GM23338 (cell line): ENCODE data around the gene ISG15. TPM values are rescaled to one million over a fixed set of nuclear protein-coding genes. Genes with fewer than 3 reads are reported as not detected.
"Not testable (repeated sequence)": the region's sequence is repeated elsewhere in the genome, so short reads cannot be mapped to it uniquely, and the experiment has no call there.

Source experiments
- ATAC-seq: fragments of 200-7000 bp; cut with Tn5 transposase; 3 replicates; pipeline ENCODE4 v1.9.1; 2020
- DNase-seq: peaks from one replicate; pipeline ENCODE4 v3.0.0-alpha.2; 2015; ENCODE audit warnings: low spot score
- H2AFZ ChIP-seq: fragments of 200-600 bp; sonication (generic); 2 replicates; pipeline ENCODE4 v1.8.0; 2016; ENCODE audit warnings: antibody characterized with exemption, mild to moderate bottlenecking, moderate library complexity
- H3F3A ChIP-seq: fragments of 200-600 bp; sonication (generic); replicated peaks from 2 replicates; pipeline ENCODE4 v1.8.0; 2017; ENCODE audit warnings: antibody characterized with exemption, mixed run types, low read depth
- H3K27ac ChIP-seq: fragments of 200-600 bp; sonication (generic); 2 replicates; pipeline ENCODE4 v1.6.1; 2016; ENCODE audit warnings: low read depth
- H3K27me3 ChIP-seq: fragments of 200-600 bp; sonication (generic); 2 replicates; pipeline ENCODE4 v1.8.0; 2016; ENCODE audit warnings: mild to moderate bottlenecking, mixed run types, moderate library complexity; ENCODE audit not compliant: insufficient read depth
- H3K36me3 ChIP-seq: fragments of 200-600 bp; sonication (generic); 2 replicates; pipeline ENCODE4 v1.8.0; 2016; ENCODE audit warnings: mild to moderate bottlenecking; ENCODE audit not compliant: insufficient read depth
- H3K4me1 ChIP-seq: fragments of 200-600 bp; sonication (generic); 2 replicates; pipeline ENCODE4 v1.8.0; 2016; ENCODE audit warnings: mild to moderate bottlenecking, moderate library complexity; ENCODE audit not compliant: insufficient read depth
- H3K4me2 ChIP-seq: fragments of 200-600 bp; sonication (generic); 2 replicates; pipeline ENCODE4 v1.7.1; 2017; ENCODE audit warnings: mixed run types
- H3K4me3 ChIP-seq: fragments of 200-600 bp; sonication (generic); 2 replicates; pipeline ENCODE4 v1.6.1; 2016; ENCODE audit warnings: mixed run types
- H3K79me2 ChIP-seq: fragments of 200-600 bp; sonication (generic); replicated peaks from 2 replicates; pipeline ENCODE4 v1.8.0; 2017; ENCODE audit warnings: mild to moderate bottlenecking; ENCODE audit not compliant: insufficient read depth
- H3K9me2 ChIP-seq: fragments of 200-600 bp; sonication (generic); 2 replicates; pipeline ENCODE4 v1.8.0; 2017; ENCODE audit not compliant: insufficient read depth
- H4K20me1 ChIP-seq: fragments of 200-600 bp; sonication (generic); replicated peaks from 2 replicates; pipeline ENCODE4 v1.8.0; 2017; ENCODE audit warnings: mild to moderate bottlenecking; ENCODE audit not compliant: insufficient read depth
- H3K27ac Mint-ChIP-seq: 2 replicates; pipeline ENCODE4 v1.8.0; 2020; ENCODE audit warnings: inconsistent platforms, mild to moderate bottlenecking, moderate library complexity, mixed read lengths
- H3K27me3 Mint-ChIP-seq: 3 replicates; pipeline ENCODE4 v1.8.0; 2022; ENCODE audit warnings: low read depth, mild to moderate bottlenecking, moderate library complexity, mixed read lengths, inconsistent platforms; ENCODE audit not compliant: insufficient read depth, poor library complexity
- H3K36me3 Mint-ChIP-seq: 3 replicates; pipeline ENCODE4 v1.8.0; 2021; ENCODE audit warnings: low read depth, mild to moderate bottlenecking, inconsistent platforms, moderate library complexity, mixed read lengths
- H3K4me1 Mint-ChIP-seq: 3 replicates; pipeline ENCODE4 v1.8.0; 2020; ENCODE audit warnings: mild to moderate bottlenecking, inconsistent platforms, mixed read lengths
- H3K4me3 Mint-ChIP-seq: 3 replicates; pipeline ENCODE4 v1.8.0; 2021; ENCODE audit warnings: moderate library complexity, mild to moderate bottlenecking, inconsistent platforms, mixed read lengths
- H3K9me3 Mint-ChIP-seq: 3 replicates; pipeline ENCODE4 v1.8.0; 2020; ENCODE audit warnings: moderate library complexity, mild to moderate bottlenecking, inconsistent platforms, mixed read lengths
- EZH2 ChIP-seq: fragments of 200-600 bp; sonication (generic); IDR thresholded peaks from one replicate; pipeline ENCODE4 v1.8.0; 2017; ENCODE audit warnings: antibody characterized with exemption, mild to moderate bottlenecking, low read depth; ENCODE audit not compliant: unreplicated experiment
- NANOG ChIP-seq: IDR thresholded peaks from 2 replicates; pipeline ENCODE4 v1.6.1; 2016; ENCODE audit warnings: antibody characterized with exemption, borderline replicate concordance
- STAT1 ChIP-seq: IDR thresholded peaks from one replicate; pipeline ENCODE4 v1.6.1; 2016; ENCODE audit warnings: antibody characterized with exemption; ENCODE audit not compliant: unreplicated experiment
- polyA plus RNA-seq: library from polyadenylated mRNA; unstranded; fragments of >200 nt; fragmentation: Nextera tagmentation; extraction: Ambion mirVana; gene quantifications from 2 replicates; pipeline ENCODE4 v1.2.1, GENCODE V29; 2016
- total RNA-seq: library from RNA; depleted of rRNA; stranded (reverse); fragments of >200 nt; shearing (Covaris generic); gene quantifications from 2 replicates; pipeline ENCODE4 v1.2.3, GENCODE V29; 2014
- TF ChIP-seq, protein P1 (sequence below): fragments of 250-450 bp; sonication (Bioruptor Pico); IDR thresholded peaks from 2 replicates; pipeline ENCODE4 v1.5.0; 2020; ENCODE audit warnings: mild to moderate bottlenecking, moderate library complexity
- TF ChIP-seq, protein P2 (sequence below), 2 experiments: fragments of 200-600 bp in 1 of 2; sonication (generic) in 1 of 2; conservative IDR thresholded peaks; 2 replicates each; pipeline versions ENCODE4 v1.5.1 to v1.6.1; 2016 to 2017; ENCODE audit warnings: antibody characterized with exemption in 2 of 2, low read depth in 2 of 2, mild to moderate bottlenecking in 2 of 2, moderate library complexity in 1 of 2

ISG15 gene
- total and polyA plus RNA-seq, 2 experiments from 2014 or later, result 52.9 to 101 TPM

DNA sequence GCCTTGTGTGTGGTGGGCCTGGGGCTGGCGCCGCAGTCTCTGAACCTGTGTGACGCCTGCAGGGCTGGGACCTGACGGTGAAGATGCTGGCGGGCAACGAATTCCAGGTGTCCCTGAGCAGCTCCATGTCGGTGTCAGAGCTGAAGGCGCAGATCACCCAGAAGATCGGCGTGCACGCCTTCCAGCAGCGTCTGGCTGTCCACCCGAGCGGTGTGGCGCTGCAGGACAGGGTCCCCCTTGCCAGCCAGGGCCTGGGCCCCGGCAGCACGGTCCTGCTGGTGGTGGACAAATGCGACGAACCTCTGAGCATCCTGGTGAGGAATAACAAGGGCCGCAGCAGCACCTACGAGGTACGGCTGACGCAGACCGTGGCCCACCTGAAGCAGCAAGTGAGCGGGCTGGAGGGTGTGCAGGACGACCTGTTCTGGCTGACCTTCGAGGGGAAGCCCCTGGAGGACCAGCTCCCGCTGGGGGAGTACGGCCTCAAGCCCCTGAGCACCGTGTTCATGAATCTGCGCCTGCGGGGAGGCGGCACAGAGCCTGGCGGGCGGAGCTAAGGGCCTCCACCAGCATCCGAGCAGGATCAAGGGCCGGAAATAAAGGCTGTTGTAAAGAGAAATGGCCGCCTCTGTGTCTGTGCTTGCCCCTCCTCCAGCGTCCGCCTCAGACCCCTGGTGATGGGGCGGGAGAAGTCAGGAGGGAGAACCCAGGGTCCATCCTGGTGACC, 788 bp downstream of the ISG15 start (continued):
- TF ChIP-seq, protein P1, sequence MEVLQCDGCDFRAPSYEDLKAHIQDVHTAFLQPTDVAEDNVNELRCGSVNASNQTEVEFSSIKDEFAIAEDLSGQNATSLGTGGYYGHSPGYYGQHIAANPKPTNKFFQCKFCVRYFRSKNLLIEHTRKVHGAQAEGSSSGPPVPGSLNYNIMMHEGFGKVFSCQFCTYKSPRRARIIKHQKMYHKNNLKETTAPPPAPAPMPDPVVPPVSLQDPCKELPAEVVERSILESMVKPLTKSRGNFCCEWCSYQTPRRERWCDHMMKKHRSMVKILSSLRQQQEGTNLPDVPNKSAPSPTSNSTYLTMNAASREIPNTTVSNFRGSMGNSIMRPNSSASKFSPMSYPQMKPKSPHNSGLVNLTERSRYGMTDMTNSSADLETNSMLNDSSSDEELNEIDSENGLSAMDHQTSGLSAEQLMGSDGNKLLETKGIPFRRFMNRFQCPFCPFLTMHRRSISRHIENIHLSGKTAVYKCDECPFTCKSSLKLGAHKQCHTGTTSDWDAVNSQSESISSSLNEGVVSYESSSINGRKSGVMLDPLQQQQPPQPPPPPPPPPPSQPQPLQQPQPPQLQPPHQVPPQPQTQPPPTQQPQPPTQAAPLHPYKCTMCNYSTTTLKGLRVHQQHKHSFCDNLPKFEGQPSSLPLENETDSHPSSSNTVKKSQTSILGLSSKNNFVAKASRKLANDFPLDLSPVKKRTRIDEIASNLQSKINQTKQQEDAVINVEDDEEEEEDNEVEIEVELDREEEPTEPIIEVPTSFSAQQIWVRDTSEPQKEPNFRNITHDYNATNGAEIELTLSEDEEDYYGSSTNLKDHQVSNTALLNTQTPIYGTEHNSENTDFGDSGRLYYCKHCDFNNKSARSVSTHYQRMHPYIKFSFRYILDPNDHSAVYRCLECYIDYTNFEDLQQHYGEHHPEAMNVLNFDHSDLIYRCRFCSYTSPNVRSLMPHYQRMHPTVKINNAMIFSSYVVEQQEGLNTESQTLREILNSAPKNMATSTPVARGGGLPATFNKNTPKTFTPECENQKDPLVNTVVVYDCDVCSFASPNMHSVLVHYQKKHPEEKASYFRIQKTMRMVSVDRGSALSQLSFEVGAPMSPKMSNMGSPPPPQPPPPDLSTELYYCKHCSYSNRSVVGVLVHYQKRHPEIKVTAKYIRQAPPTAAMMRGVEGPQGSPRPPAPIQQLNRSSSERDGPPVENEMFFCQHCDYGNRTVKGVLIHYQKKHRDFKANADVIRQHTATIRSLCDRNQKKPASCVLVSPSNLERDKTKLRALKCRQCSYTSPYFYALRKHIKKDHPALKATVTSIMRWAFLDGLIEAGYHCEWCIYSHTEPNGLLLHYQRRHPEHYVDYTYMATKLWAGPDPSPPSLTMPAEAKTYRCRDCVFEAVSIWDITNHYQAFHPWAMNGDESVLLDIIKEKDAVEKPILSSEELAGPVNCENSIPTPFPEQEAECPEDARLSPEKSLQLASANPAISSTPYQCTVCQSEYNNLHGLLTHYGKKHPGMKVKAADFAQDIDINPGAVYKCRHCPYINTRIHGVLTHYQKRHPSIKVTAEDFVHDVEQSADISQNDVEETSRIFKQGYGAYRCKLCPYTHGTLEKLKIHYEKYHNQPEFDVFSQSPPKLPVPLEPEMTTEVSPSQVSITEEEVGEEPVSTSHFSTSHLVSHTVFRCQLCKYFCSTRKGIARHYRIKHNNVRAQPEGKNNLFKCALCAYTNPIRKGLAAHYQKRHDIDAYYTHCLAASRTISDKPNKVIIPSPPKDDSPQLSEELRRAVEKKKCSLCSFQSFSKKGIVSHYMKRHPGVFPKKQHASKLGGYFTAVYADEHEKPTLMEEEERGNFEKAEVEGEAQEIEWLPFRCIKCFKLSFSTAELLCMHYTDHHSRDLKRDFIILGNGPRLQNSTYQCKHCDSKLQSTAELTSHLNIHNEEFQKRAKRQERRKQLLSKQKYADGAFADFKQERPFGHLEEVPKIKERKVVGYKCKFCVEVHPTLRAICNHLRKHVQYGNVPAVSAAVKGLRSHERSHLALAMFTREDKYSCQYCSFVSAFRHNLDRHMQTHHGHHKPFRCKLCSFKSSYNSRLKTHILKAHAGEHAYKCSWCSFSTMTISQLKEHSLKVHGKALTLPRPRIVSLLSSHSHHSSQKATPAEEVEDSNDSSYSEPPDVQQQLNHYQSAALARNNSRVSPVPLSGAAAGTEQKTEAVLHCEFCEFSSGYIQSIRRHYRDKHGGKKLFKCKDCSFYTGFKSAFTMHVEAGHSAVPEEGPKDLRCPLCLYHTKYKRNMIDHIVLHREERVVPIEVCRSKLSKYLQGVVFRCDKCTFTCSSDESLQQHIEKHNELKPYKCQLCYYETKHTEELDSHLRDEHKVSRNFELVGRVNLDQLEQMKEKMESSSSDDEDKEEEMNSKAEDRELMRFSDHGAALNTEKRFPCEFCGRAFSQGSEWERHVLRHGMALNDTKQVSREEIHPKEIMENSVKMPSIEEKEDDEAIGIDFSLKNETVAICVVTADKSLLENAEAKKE (CRISPR knock-in tag), result no peak
- no peak for TF ChIP-seq EZH2
- TF ChIP-seq NANOG, result no peak

DNA sequence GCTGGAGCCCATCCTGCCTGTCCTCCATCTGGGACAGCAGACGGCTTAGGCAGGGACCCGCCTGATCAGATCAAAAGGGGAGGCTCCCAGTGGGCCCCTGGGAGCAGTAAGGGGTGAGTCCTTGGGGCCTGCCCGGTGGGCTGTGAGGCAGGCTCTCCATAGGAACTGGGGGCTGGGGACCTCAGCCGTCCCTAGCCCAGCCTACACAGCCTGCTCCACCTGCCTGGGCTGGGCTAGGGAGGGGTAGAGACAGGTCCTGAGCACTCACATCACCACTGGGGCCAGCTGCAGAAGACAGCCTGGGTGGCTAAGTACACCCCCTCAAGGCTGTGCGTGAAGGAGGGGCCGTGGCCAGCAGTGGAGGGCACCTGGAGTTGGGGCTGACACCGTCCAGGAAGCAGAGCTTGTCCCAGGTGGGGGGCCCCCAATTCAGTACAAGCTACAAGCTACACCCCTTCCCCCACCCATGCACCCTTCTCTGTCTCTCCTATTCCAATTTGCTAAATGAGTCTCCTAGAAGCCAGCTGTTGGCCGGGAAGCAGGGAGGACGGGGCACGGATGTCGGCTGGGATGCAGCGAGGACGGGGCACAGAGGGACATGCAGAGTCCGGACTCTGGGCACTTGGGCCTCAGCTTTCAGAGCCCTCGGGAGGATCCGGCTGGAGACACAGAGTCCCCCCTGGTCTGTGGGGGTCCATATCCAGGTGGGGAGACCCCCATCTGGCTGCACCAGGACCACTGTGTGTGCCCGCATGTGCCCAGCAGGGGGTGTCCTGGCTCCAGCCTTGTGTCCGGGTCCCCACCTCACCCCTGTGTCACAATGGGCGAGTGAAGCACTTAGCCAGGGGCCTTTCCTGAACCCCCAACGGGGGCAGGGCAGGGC, 1.7 kb downstream of the ISG15 start:
- Histone ChIP-seq H3K4me3 (no peak overlapping the region), H3K27ac (no peak overlapping the region)
- peak; percentile 6 for ATAC-seq

DNA sequence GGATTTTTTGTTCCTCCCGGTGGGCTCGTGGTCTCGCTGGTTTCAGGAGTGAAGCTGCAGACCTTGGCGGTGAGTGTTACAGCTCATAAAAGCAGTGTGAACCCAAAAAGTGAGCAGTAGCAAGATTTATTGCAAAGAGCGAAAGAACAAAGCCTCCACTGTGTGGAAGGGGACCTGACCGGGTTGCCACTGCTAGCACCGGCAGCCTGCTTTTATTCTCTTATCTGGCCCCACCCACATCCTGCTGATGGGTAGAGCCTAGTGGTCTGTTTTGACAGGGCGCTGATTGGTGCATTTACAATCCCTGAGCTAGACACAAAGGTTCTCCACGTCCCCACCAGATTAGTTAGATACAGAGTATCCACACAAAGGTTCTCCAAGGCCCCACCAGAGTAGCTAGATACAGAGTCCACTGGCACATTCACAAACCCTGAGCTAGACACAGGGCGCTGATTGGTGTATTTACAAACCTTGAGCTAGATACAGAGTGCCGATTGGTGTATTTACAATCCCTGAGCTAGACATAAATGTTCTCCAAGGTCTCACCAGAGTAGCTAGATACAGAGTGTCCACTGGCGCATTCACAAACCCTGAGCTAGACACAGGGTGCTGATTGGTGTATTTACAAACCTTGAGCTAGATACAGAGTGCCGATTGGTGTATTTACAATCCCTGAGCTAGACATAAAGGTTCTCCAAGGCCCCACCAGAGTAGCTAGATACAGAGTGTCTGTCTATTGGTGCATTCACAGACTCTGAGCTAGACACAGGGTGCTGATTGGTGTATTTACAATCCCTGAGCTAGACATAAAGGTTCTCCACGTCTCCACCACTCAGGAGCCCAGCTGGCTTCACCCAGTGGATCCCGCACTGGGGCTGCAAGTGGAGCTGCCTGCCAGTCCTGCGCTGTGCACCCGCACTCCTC, 4.4 kb downstream of the ISG15 start:
- not testable (repeated sequence) for ATAC-seq, DNase-seq
- H3K36me3 Mint-ChIP-seq, result peaks cover 11% of the 10 kb centered on the region

More for the DNA sequence above, 1.7 kb downstream of the ISG15 start:
- Histone ChIP-seq H3K27me3 (peaks cover 16% of the 10 kb centered on the region; the same call in 1 of the 2 replicates), H3K4me2 (no peak overlapping the region; the same call in 1 of the 2 replicates), H4K20me1 (no peaks in the 10 kb centered on the region), H2AFZ (no peak overlapping the region), H3F3A (peaks cover 6% of the 10 kb centered on the region), H3K36me3 (no peaks in the 10 kb centered on the region), H3K4me1 (peaks cover 20% of the 10 kb centered on the region), H3K9me2 (no peaks in the 10 kb centered on the region), H3K79me2 (no peaks in the 10 kb centered on the region)
- H3K4me3 Mint-ChIP-seq, result peak overlapping the region; percentile 82; the same call in 1 of the 3 replicates
- DNase-seq, result peak; percentile 61
- peaks cover 23% of the 10 kb centered on the region; the same call in 2 of the 3 replicates for H3K4me1 Mint-ChIP-seq
- H3K36me3 Mint-ChIP-seq, result peaks cover 2% of the 10 kb centered on the region; the same call in 2 of the 3 replicates
- H3K27ac Mint-ChIP-seq, result no peak overlapping the region
- no peak for TF ChIP-seq STAT1
- TF ChIP-seq, protein P2, sequence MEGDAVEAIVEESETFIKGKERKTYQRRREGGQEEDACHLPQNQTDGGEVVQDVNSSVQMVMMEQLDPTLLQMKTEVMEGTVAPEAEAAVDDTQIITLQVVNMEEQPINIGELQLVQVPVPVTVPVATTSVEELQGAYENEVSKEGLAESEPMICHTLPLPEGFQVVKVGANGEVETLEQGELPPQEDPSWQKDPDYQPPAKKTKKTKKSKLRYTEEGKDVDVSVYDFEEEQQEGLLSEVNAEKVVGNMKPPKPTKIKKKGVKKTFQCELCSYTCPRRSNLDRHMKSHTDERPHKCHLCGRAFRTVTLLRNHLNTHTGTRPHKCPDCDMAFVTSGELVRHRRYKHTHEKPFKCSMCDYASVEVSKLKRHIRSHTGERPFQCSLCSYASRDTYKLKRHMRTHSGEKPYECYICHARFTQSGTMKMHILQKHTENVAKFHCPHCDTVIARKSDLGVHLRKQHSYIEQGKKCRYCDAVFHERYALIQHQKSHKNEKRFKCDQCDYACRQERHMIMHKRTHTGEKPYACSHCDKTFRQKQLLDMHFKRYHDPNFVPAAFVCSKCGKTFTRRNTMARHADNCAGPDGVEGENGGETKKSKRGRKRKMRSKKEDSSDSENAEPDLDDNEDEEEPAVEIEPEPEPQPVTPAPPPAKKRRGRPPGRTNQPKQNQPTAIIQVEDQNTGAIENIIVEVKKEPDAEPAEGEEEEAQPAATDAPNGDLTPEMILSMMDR (conservative IDR thresholded peaks at IDR 0.05; ENCODE audit: low read depth in 2 of 2), result peak; percentile 46 to 71
- peaks cover 3% of the 10 kb centered on the region; the same call in 1 of the 3 replicates for H3K9me3 Mint-ChIP-seq
- peaks cover 35% of the 10 kb centered on the region for H3K27me3 Mint-ChIP-seq

More for the DNA sequence above, 4.4 kb downstream of the ISG15 start:
- peaks cover 37% of the 10 kb centered on the region for H3K4me1 Mint-ChIP-seq
- H3F3A ChIP-seq, H3K9me2 ChIP-seq, H3K4me3 ChIP-seq, H3K4me2 ChIP-seq, H2AFZ ChIP-seq, H3K36me3 ChIP-seq, H3K27me3 ChIP-seq, H3K27ac Mint-ChIP-seq, H3K27ac ChIP-seq, H3K79me2 ChIP-seq, H4K20me1 ChIP-seq, H3K4me3 Mint-ChIP-seq, H3K9me3 Mint-ChIP-seq: not testable (repeated sequence)
- peaks cover 37% of the 10 kb centered on the region for H3K27me3 Mint-ChIP-seq
- H3K4me1 ChIP-seq, result peaks cover 32% of the 10 kb centered on the region
